MCF 10A (cell line): ENCODE results near the gene ERC2. TPM values are rescaled to one million over a fixed set of nuclear protein-coding genes. Genes with fewer than 3 reads are reported as not detected.

Source experiments
- BruUV-seq: library from RNA; stranded (reverse); fragments of 400-500 nt; replicated peaks from 2 replicates; lab custom pipeline; 2021; lab: Mats Ljungman, UMichigan
- CTCF ChIA-PET: fragments of 300-600 bp; sonication (Branson Sonifier 250); formaldehyde crosslinking; extraction: SDS; loops from one replicate; lab custom pipeline; 2021; ENCODE audit warnings: antibody characterized with exemption, inconsistent platforms; lab: Yijun Ruan, JAX
- POLR2A ChIA-PET: fragments of 300-600, 350-650 bp; sonication (Branson Sonifier 250); formaldehyde crosslinking; extraction: SDS; loops from one replicate; lab custom pipeline; 2020; ENCODE audit warnings: antibody characterized with exemption, inconsistent platforms; lab: Yijun Ruan, JAX
- DNase-seq: peaks from one replicate; pipeline ENCODE4 v3.0.0-alpha.2; 2018; ENCODE audit not compliant: unreplicated experiment
- H3K27ac Mint-ChIP-seq: one replicate; pipeline ENCODE4 v1.8.0; 2022; ENCODE audit warnings: mild to moderate bottlenecking, low read depth, mixed read lengths; ENCODE audit not compliant: unreplicated experiment
- H3K27me3 Mint-ChIP-seq: one replicate; pipeline ENCODE4 v1.8.0; 2022; ENCODE audit warnings: mixed read lengths; ENCODE audit not compliant: insufficient read depth, unreplicated experiment
- H3K36me3 Mint-ChIP-seq: one replicate; pipeline ENCODE4 v1.8.0; 2022; ENCODE audit warnings: mild to moderate bottlenecking, moderate library complexity, mixed read lengths; ENCODE audit not compliant: insufficient read depth, unreplicated experiment
- H3K4me1 Mint-ChIP-seq: one replicate; pipeline ENCODE4 v1.8.0; 2022; ENCODE audit warnings: mixed read lengths; ENCODE audit not compliant: insufficient read depth, unreplicated experiment
- H3K4me3 Mint-ChIP-seq: one replicate; pipeline ENCODE4 v1.8.0; 2022; ENCODE audit warnings: mild to moderate bottlenecking, moderate library complexity, mixed read lengths; ENCODE audit not compliant: unreplicated experiment
- H3K9me3 Mint-ChIP-seq: one replicate; pipeline ENCODE4 v1.8.0; 2022; ENCODE audit warnings: mixed read lengths; ENCODE audit not compliant: unreplicated experiment
- intact Hi-C: fragments of 100-400 bp; cut with micrococcal nuclease; formaldehyde crosslinking; loops from 2 replicates; pipeline ENCODE4 v1.14.1; 2022
- total RNA-seq: library from RNA; stranded (reverse); gene quantifications from 2 replicates; pipeline ENCODE4 v1.2.3, GENCODE V29; 2022
- TF ChIP-seq, protein P1 (sequence below): fragments of 200-600 bp; IDR thresholded peaks from one replicate; pipeline ENCODE4 v1.8.0; 2022; ENCODE audit warnings: antibody characterized with exemption, mild to moderate bottlenecking; ENCODE audit not compliant: unreplicated experiment

Gene ERC2
- total RNA-seq, 1 experiment from 2014 or later, result 0.42 TPM

DNA sequence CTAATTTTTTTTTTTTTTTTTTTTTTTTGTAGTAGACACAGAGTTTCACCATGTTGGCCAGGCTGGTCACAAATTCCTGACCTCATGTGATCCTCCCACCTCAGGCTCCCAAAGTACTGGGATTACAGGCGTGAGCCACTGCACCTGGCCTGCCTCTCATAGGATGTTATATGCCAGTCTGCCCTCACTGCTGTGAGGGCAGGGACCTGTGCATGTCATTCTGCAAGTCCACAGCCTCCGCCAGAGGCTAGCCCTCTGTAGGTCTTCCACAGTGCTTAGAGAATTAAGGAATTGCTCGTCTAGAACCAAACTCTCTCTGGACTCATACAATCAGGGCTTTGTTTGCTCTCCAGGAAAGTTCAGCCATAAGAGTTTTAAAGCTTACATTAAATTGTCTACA lies 817.3 kb downstream of the ERC2 start:
- Mint-ChIP-seq H3K27me3 (peaks cover 26% of the 10 kb centered on the region), H3K4me3 (no peak overlapping the region), H3K4me1 (no peaks in the 10 kb centered on the region), H3K36me3 (no peaks in the 10 kb centered on the region), H3K27ac (no peak overlapping the region), H3K9me3 (no peaks in the 10 kb centered on the region)
- ChIA-PET POLR2A (no interaction called here), CTCF (interaction anchor here (0.6 kb wide), 1 partner anchor 47 kb away, joined by 3 read pairs; no protein-coding TSS in a partner anchor)
- BruUV-seq, result no TSS peak
- TF ChIP-seq, protein P1, sequence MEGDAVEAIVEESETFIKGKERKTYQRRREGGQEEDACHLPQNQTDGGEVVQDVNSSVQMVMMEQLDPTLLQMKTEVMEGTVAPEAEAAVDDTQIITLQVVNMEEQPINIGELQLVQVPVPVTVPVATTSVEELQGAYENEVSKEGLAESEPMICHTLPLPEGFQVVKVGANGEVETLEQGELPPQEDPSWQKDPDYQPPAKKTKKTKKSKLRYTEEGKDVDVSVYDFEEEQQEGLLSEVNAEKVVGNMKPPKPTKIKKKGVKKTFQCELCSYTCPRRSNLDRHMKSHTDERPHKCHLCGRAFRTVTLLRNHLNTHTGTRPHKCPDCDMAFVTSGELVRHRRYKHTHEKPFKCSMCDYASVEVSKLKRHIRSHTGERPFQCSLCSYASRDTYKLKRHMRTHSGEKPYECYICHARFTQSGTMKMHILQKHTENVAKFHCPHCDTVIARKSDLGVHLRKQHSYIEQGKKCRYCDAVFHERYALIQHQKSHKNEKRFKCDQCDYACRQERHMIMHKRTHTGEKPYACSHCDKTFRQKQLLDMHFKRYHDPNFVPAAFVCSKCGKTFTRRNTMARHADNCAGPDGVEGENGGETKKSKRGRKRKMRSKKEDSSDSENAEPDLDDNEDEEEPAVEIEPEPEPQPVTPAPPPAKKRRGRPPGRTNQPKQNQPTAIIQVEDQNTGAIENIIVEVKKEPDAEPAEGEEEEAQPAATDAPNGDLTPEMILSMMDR, result no peak
- intact Hi-C loops, result no loop called here
- no peak for DNase-seq

GRCh38 chr3:55650011-55650410 lies 818.3 kb downstream of the ERC2 start:
- POLR2A ChIA-PET, result no interaction called here
- BruUV-seq, result no TSS peak
- CTCF ChIA-PET, result no interaction called here
- no peak overlapping the region for H3K27ac Mint-ChIP-seq
- no peaks in the 10 kb centered on the region for H3K4me1 Mint-ChIP-seq
- no peak for DNase-seq
- no peak overlapping the region for H3K4me3 Mint-ChIP-seq
- H3K27me3 Mint-ChIP-seq, result peaks cover 26% of the 10 kb centered on the region
- H3K9me3 Mint-ChIP-seq, result no peaks in the 10 kb centered on the region
- H3K36me3 Mint-ChIP-seq, result no peaks in the 10 kb centered on the region
- intact Hi-C loops, result no loop called here
- TF ChIP-seq, protein P1, result no peak

- no peaks in the 10 kb centered on the region for H3K36me3 Mint-ChIP-seq
- H3K4me1 Mint-ChIP-seq, result no peaks in the 10 kb centered on the region
- TF ChIP-seq, protein P1, result no peak
- CTCF ChIA-PET, result no interaction called here
- intact Hi-C loops, result no loop called here
- peaks cover 26% of the 10 kb centered on the region for H3K27me3 Mint-ChIP-seq
- H3K27ac Mint-ChIP-seq, result no peak overlapping the region
- BruUV-seq, result no TSS peak
- no peaks in the 10 kb centered on the region for H3K9me3 Mint-ChIP-seq
- no peak for DNase-seq
- H3K4me3 Mint-ChIP-seq, result no peak overlapping the region
- POLR2A ChIA-PET, result no interaction called here
Measured at GRCh38 chr3:55649554-55649953, 818.7 kb downstream of the ERC2 start.

- BruUV-seq, result no TSS peak
- TF ChIP-seq, protein P1, result no peak
- intact Hi-C loops, result no loop called here
- DNase-seq, result no peak
- no peaks in the 10 kb centered on the region for H3K36me3 Mint-ChIP-seq
- POLR2A ChIA-PET, result no interaction called here
- CTCF ChIA-PET, result no interaction called here
- H3K27ac Mint-ChIP-seq, result no peak overlapping the region
- H3K27me3 Mint-ChIP-seq, result peaks cover 26% of the 10 kb centered on the region
- H3K4me3 Mint-ChIP-seq, result no peak overlapping the region
- no peaks in the 10 kb centered on the region for H3K4me1 Mint-ChIP-seq
- no peaks in the 10 kb centered on the region for H3K9me3 Mint-ChIP-seq
Measured at GRCh38 chr3:55648591-55649318, 819.5 kb downstream of the ERC2 start.
